GM12801 (cell line): ENCODE results near the gene BFSP2.

Experiments used
- TF ChIP-seq, protein P1 (sequence below): IDR thresholded peaks from one replicate; pipeline ENCODE4 v1.5.1; 2011; ENCODE audit warnings: control low read depth; ENCODE audit not compliant: insufficient read length; ENCODE audit errors: extremely low read depth

The BFSP2 gene

DNA sequence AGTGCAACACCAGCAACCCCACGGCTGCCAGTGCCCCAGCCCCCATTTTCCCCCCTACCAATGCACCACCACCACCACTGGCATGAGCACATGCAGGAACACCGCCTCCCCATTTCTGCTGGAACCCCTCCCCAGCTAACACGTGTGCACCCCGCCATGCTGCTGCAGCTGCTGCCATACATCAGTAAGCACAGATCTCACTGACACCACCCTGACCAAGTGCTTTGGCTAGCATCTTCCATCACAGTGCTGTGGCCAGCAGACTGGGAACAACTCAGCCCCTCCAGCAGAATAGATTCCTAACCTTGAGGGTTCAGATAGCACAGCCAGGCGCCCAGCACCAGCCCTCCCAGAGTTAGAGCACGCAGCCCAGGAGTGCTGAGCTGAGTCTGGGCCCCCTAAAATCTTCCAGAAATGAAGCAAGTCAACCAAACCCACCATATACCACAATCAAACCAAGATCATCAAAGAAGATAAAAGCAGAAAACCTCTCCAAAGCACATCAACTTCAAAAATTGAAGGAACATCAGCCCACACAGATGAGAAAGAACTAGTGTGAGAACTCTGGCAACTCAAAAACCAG lies 92.4 kb downstream of the BFSP2 start:
- TF ChIP-seq, protein P1, sequence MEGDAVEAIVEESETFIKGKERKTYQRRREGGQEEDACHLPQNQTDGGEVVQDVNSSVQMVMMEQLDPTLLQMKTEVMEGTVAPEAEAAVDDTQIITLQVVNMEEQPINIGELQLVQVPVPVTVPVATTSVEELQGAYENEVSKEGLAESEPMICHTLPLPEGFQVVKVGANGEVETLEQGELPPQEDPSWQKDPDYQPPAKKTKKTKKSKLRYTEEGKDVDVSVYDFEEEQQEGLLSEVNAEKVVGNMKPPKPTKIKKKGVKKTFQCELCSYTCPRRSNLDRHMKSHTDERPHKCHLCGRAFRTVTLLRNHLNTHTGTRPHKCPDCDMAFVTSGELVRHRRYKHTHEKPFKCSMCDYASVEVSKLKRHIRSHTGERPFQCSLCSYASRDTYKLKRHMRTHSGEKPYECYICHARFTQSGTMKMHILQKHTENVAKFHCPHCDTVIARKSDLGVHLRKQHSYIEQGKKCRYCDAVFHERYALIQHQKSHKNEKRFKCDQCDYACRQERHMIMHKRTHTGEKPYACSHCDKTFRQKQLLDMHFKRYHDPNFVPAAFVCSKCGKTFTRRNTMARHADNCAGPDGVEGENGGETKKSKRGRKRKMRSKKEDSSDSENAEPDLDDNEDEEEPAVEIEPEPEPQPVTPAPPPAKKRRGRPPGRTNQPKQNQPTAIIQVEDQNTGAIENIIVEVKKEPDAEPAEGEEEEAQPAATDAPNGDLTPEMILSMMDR: no peak

DNA sequence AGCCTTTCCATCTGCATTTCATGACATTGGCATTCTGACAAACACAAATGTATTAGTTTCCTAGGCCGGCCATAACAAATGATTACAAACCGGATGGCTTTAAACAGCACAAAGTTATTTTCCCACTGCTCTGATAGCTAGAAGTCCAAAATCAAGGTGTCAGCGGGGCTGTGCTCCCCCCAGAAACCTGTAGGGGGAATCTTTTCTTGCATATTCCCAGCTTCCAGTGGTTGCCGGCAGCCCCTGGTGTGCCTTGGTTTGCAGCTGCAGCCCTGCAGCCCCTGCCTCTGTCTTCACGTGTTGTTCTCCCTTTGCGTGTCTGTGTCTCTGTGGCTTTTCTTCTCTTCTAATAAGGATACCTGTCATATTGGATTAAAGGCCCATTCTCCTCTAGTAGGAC lies 94.6 kb downstream of the BFSP2 start:
- TF ChIP-seq, protein P1: no peak

DNA sequence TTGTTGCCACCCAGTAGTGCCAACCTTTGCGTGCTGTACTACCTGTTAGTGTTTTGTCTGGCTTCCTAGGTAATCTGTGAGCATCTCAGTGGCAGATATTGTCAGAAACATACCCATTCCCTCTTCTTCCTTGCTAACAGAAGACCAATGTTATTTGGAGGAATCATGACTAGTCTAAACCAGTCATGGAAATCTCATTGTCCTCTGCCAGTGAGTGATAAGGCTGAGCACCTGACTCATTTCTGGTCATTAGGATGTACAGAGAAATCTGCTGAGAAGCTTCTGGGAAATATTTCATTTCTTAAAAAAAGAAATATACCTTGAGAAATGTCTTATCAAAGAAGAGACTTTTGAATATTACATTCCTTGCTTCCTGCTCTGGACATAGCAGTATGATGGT lies 103.6 kb downstream of the BFSP2 start:
- TF ChIP-seq, protein P1: no peak

DNA sequence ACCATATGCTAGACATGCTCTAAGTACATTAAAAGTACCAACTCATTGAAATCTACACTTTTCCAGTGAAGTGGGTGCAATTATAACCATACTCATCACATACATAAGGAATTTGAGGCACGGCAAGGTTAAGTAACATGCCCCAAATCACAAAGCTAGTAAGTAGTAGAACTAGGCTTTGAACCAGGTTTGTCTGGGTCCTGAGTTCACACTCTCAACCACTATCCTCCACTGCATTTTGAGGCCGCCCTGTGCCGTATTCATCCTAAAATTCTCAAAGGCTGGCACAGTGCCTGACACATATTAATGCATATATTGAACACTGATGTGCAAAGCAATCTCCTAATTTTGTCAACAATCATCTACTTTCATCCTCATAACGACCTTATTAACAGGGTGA lies 104.9 kb downstream of the BFSP2 start:
- TF ChIP-seq, protein P1: no peak

DNA sequence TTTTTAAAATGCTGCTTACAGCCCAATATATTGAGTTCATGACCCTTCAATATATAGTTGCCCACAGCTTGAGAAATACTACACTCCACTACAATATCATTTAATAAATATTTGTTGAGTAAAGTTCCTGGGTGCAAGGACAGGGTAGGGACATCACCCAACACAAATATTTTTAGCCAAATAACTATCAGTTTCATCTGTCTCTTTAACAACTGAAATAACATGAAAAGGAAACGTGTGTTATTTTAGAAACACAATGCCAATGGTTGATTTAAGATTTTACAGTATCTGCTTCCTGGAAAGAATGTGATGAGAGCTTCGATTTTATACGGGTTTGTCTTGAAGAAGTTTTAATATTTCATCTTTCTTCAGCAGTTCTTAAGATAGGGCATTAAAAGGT lies 106.0 kb downstream of the BFSP2 start:
- TF ChIP-seq, protein P1: no peak

DNA sequence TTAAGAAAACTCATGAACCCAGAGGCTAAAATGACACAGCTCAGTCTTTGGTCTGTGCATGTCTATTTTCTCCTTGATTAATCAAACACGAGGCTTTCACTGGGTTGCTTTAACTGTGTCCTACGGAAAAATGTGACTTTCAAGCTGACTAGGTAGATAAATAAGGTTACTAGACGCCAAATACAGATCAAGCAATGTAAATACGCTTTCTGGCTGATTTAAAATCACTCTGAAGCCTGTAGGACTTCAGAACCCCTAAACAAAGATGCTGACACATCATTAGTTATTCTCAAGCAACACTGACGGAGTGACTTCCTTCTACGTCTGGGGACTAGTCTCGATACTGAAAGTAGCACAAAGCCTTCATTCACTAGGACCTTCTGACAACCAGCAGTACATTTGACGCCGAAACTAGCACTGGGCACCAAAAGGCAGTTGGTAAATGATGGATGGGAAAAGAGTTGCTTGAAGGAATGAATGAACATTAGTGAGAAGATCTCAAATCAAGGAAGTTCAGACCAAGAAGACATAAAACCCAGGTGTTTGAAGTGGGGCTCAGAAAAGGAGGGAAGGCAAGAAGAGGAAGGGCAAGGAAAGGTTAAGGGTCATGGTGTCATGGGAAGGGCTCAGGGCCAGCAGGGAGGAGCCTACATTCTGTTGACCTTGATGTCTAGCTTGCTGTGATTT lies 106.5 kb downstream of the BFSP2 start:
- TF ChIP-seq, protein P1: no peak

DNA sequence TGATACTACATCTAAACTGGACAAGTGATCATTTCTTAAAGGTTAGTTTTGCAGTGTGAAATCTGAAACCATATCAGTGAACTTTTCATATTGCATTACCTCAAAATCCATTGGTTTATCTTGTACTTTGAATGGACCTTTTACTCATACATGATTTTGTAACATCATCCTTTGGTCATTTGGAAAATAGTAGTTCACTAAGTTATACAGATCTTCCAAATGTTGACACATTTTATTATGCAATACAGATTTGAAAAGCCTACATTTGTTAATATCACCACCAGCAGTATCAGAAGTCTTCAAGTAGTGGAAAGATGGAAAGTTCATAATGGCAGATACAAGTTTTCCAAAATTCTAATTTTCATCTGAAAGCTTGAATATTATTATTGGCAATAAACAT lies 109.6 kb downstream of the BFSP2 start:
- TF ChIP-seq, protein P1: no peak
